ENCODE measurements around the gene CELF2. TPM values are rescaled to one million over a fixed set of nuclear protein-coding genes. Genes with fewer than 3 reads are reported as not detected.

The CELF2 gene
- total RNA-seq, 1 experiment from 2014 or later: not detected

DNA sequence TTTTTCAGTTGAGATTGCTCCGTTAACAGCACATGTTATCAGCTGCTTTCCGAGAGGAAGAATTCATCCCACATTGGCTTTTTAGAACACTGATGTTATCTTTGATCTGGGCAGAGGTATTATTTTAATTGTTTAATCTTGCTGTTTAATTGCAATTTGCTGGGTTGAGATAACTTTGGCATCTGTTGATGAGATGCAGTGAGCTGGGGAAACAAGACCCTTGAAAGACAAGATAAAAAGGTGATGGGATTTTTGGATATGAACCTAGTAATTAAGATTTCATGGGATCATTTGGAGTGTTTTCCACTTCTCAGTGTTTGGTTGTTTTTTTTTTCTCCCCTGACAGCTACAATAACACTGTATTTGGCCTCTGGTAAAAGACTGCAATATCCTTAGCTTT lies 4.5 kb downstream of the CELF2 start:
- no peak overlapping the region for H3K27ac ChIP-seq
- no peak overlapping the region for H3K4me3 ChIP-seq

DNA sequence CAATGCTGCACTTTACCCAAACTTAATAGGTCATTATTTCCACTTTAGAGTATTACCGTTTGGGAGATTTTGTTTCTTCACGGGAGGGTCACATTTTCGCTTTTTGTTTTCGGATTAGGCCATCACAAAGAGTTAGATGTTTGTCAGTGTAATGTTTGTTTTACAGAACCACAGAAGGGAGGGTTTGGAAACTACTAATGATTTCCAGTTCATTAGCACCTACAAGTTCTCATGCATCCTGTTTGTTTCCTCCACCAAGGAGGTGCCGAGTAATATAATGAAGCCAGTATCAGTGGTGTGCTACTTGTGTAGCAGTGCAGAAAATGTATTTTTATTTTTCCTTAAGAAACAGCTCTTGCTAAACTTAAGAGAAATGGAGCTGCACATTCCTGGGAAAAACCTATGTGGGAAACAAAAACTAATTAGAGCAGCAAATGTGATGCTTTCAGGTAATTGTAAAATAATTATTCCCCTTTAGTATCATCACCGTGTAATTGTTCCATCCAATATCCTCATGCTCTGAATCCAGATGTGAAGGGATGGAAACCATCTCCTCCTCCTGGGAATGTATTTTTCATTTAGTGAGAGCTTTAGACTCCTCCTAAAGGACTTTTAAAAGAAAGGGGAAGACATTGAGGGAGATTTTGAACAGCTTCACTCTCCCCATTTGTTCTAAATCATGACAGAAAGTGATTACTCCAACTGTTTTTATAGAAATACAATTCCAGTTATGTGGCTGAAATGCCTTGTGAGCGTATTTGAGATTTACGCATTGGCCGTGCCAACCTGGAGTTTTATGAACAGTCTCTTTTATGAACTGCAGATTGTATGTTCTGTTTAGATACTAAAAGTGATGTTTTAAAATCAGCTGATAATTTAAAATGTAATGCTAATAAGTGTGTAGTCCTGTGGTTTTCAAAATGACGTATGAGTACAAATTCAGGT lies 5.6 kb downstream of the CELF2 start:
- Histone ChIP-seq H3K27ac (no peak overlapping the region), H3K9me3 (replicated peaks) (no peaks in the 10 kb centered on the region), H3K4me3 (no peak overlapping the region), H3K4me1 (replicated peaks) (no peaks in the 10 kb centered on the region), H3K36me3 (no peaks in the 10 kb centered on the region), H3K27me3 (replicated peaks) (peaks cover 22% of the 10 kb centered on the region)
- no peak for DNase-seq (ENCODE audit: low read depth in 1 of 2, low spot score in 2 of 2)

More for the DNA sequence above, 4.5 kb downstream of the CELF2 start:
- no peak for DNase-seq (ENCODE audit: low read depth in 1 of 2, low spot score in 2 of 2)
- Histone ChIP-seq H3K4me1 (replicated peaks) (peaks cover 3% of the 10 kb centered on the region; the same call in 1 of the 2 replicates), H3K36me3 (no peaks in the 10 kb centered on the region), H3K27me3 (replicated peaks) (peaks cover 29% of the 10 kb centered on the region), H3K9me3 (replicated peaks) (peaks cover 3% of the 10 kb centered on the region; the same call in 1 of the 2 replicates)

DNA sequence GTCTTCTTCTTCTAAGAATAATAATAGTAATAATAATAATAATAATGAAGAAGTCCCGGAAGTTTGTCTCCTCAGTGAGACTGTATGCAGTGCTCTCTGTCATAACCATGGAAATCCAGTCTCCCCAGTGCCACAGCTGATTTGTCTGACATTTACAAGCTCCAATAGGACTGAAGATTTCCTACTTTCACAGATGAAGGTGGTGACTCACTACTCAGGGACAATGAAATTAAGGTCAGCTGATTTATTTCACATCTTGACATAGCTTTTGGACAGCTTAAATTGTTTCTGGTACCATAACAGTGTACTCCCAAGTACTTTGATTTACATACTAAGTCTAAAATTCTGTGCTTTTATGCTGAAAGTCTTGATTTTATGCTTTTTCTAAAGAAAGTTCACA lies 6.9 kb downstream of the CELF2 start:
- Histone ChIP-seq H3K4me1 (replicated peaks) (no peaks in the 10 kb centered on the region), H3K4me3 (no peak overlapping the region), H3K36me3 (no peaks in the 10 kb centered on the region), H3K27me3 (replicated peaks) (peaks cover 11% of the 10 kb centered on the region), H3K9me3 (replicated peaks) (no peaks in the 10 kb centered on the region), H3K27ac (no peak overlapping the region)
- DNase-seq (ENCODE audit: low read depth in 1 of 2, low spot score in 2 of 2): no peak

DNA sequence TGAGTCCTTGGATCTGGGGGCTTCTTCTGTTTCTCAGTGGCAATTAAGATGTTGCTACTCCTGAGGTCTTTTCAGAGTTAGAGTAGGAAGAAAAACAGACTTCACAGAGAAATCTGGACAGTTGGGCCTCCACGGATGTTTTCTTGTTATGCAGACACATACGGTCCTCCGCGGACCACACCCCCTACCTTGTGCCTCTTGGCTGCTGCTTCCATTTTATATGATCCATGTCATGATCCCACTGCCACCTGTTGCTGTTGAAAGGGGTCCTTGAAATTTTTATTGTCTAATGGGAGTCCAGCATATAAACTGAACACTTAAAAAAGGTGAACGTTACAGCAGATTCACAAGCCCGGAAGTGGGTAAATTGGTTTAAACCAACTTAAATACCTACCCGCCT lies 8.3 kb downstream of the CELF2 start:
- H3K4me1 ChIP-seq (replicated peaks): no peaks in the 10 kb centered on the region
- H3K36me3 ChIP-seq: no peaks in the 10 kb centered on the region
- no peaks in the 10 kb centered on the region for H3K27me3 ChIP-seq (replicated peaks)
- H3K4me3 ChIP-seq: no peak overlapping the region
- DNase-seq (ENCODE audit: low read depth in 1 of 2, low spot score in 2 of 2): no peak
- H3K27ac ChIP-seq: no peak overlapping the region
- no peaks in the 10 kb centered on the region for H3K9me3 ChIP-seq (replicated peaks)

DNA sequence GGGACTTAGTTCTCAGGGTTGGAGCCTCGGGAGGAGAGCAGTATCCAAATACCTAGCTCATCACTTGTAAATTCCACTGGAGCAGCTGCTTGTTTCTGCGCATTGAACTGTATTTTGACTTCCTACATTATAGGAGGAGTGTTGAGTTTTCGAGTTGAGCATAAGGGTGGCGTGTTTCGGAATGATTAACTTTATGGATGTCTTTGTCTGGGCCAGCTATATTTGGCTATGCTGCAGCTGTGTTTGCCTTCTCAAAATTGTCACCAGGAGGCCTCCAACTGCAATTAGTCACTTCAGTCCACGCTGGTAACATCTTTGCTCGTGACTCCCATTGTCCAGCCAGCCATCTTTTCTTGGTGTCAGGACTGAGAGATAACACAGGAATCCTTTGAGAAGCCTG lies 9.1 kb downstream of the CELF2 start:
- Histone ChIP-seq H3K9me3 (replicated peaks) (no peaks in the 10 kb centered on the region), H3K4me3 (no peak overlapping the region), H3K27me3 (replicated peaks) (no peaks in the 10 kb centered on the region), H3K4me1 (replicated peaks) (no peaks in the 10 kb centered on the region), H3K27ac (no peak overlapping the region), H3K36me3 (no peaks in the 10 kb centered on the region)
- no peak for DNase-seq (ENCODE audit: low read depth in 1 of 2, low spot score in 2 of 2)

DNA sequence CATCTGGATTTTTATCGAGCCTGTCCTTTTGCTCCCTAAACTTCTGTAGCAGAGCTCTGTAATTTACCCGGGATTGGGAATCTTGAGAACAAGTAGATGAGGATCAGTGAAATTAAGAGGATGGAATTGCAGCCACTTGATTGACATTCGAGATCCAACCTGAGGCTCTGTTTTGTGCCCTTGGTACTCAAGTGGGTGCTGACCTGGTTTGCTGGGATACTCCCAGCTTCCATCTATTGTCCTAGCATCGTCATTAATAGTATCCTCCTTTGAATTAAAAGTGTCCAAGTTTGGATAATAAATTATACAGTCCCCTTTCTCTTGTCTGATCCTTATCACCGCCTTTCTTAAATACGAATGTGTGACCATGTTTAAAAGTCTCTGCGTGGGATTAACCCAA lies 17.1 kb downstream of the CELF2 start:
- no peak overlapping the region for H3K4me3 ChIP-seq
- no peak overlapping the region for H3K27ac ChIP-seq
- H3K4me1 ChIP-seq (replicated peaks): no peaks in the 10 kb centered on the region
- DNase-seq (ENCODE audit: low read depth in 1 of 2, low spot score in 2 of 2): no peak
- no peaks in the 10 kb centered on the region; the same call in 1 of the 2 replicates for H3K36me3 ChIP-seq
- no peaks in the 10 kb centered on the region for H3K9me3 ChIP-seq (replicated peaks)
- no peaks in the 10 kb centered on the region for H3K27me3 ChIP-seq (replicated peaks)

DNA sequence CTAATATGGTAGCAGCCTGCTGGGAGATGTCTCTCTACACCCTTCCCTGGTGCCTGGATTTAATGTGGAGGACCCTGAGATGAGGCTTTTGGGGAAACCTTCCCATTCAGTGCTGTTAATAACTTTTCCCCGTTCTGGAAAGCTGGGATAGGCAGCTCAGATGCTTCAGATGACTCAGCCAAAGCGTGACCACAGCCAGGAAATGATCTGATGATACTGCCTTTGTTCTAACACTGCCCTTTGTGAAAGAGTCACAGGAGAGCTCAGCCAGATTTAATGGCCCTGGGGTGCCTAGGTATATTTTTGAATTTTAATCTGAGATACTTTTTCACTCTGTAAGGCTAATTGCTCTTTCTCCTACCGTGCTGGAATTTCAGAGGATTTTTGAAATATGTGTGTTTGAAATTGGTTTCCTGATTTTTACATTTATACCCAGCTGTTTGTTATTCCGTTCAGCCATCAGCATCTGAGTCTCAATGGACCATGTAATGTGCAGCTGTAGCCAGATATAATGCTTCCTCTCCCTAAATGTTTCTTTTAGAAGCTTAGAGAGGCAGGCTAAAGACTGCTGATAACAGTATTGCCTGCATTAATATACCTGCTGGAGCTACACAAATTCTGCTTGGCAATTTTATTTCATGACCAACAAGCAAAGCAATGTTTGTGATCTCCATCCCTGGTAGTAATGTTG lies 17.8 kb downstream of the CELF2 start:
- no peak for DNase-seq (ENCODE audit: low read depth in 1 of 2, low spot score in 2 of 2)
- Histone ChIP-seq H3K27ac (no peak overlapping the region), H3K9me3 (replicated peaks) (no peaks in the 10 kb centered on the region), H3K27me3 (replicated peaks) (no peaks in the 10 kb centered on the region), H3K4me1 (replicated peaks) (no peaks in the 10 kb centered on the region), H3K4me3 (no peak overlapping the region), H3K36me3 (no peaks in the 10 kb centered on the region; the same call in 1 of the 2 replicates)

DNA sequence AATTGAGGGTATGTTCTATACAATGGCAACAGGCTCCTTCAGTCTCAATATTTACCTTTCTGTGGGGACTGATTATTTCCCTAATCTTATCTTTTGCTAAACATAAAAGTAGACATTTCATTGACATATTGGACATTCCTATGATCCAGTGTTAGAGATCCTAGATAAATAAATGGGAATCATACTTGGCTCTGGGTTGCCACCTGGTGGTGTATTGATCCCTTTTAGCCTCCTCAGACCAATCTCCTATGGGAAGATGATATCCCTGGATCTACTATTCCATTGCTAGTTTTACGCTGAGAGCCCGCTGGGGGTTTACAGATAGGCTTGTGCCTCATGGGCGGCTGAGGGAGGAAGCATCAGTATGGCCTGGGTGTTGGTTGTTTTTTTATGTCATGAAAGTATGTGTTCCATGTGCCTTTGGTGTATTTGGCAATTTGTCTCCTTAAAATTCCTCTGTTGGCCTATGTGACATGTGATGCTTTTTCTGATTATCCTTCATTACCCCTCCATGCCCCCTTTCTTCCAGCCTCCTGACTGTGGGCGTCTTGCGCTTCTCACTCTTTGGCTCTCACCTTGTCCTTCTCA lies 18.8 kb downstream of the CELF2 start:
- Histone ChIP-seq H3K4me1 (replicated peaks) (no peaks in the 10 kb centered on the region), H3K36me3 (no peaks in the 10 kb centered on the region; the same call in 1 of the 2 replicates), H3K27me3 (replicated peaks) (no peaks in the 10 kb centered on the region), H3K9me3 (replicated peaks) (no peaks in the 10 kb centered on the region), H3K27ac (no peak overlapping the region), H3K4me3 (no peak overlapping the region)
- peak in 1 of 2 experiments; percentile 22 for DNase-seq (ENCODE audit: low read depth in 1 of 2, low spot score in 2 of 2)

DNA sequence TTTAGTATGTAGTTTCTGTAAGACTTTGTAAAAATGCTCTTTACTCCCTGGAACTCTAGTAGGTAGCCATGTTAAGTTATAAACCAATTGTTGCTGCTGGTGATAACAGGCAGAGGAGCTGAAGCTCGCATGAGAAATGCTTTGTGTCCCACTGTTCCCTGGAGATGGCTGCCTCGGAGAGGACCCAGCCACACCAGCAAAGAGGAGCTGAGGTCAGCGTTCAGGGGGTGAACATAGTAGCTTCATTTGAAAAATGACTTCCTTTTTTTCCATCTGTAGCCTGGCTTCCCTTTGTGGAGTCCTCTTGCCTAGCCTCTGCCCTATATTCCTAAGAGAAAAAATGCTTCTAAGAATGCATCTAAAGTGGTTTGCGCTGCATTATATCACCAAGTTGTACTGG lies 20.3 kb downstream of the CELF2 start:
- DNase-seq (ENCODE audit: low read depth in 1 of 2, low spot score in 2 of 2): no peak
- no peaks in the 10 kb centered on the region; the same call in 1 of the 2 replicates for H3K36me3 ChIP-seq
- no peaks in the 10 kb centered on the region for H3K27me3 ChIP-seq (replicated peaks)
- no peaks in the 10 kb centered on the region for H3K4me1 ChIP-seq (replicated peaks)
- H3K9me3 ChIP-seq (replicated peaks): no peaks in the 10 kb centered on the region
- H3K4me3 ChIP-seq: no peak overlapping the region
- no peak overlapping the region for H3K27ac ChIP-seq

DNA sequence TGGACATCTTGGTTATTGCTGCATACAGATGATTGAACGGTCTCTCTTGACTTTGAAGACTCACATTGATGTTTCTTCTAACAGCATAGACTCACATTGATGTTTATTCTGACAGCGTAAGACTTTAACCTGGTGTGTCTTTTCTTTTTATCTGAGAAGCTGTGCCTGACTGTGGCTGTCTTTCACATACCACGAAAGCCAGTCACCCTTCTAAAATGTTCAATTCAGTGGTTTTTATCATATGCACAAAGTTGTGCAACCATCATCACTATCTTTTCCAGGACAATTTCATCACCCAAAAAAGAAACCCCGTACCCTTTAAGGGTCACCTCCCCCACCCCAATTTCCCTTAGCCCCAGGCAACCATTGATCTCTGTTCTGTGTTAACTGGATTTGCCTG lies 24.7 kb downstream of the CELF2 start:
- H3K27me3 ChIP-seq (replicated peaks): no peaks in the 10 kb centered on the region
- no peak for DNase-seq (ENCODE audit: low read depth in 1 of 2, low spot score in 2 of 2)
- H3K4me1 ChIP-seq (replicated peaks): no peaks in the 10 kb centered on the region
- no peaks in the 10 kb centered on the region for H3K36me3 ChIP-seq
- H3K27ac ChIP-seq: no peak overlapping the region
- no peaks in the 10 kb centered on the region for H3K9me3 ChIP-seq (replicated peaks)
- no peak overlapping the region for H3K4me3 ChIP-seq

DNA sequence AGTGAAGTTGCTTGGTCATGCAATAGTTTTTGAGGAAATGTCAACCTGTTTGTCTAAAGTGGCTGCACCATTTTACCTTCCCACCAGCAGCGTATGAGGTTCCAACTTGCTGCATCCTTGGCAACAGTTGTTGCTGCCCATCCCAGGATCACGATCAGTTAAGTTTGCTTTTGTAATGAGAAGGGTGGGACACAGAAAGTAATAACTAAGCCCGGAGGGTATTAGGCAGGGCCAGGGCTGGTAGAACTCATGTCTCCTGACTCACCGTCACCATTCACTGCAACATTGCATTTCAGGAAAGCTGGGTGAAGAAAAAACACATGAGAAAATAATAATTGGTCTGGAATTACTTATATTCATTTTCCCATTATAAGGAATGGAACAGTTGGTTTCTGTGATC lies 25.4 kb downstream of the CELF2 start:
- H3K9me3 ChIP-seq (replicated peaks): no peaks in the 10 kb centered on the region
- no peak for DNase-seq (ENCODE audit: low read depth in 1 of 2, low spot score in 2 of 2)

DNA sequence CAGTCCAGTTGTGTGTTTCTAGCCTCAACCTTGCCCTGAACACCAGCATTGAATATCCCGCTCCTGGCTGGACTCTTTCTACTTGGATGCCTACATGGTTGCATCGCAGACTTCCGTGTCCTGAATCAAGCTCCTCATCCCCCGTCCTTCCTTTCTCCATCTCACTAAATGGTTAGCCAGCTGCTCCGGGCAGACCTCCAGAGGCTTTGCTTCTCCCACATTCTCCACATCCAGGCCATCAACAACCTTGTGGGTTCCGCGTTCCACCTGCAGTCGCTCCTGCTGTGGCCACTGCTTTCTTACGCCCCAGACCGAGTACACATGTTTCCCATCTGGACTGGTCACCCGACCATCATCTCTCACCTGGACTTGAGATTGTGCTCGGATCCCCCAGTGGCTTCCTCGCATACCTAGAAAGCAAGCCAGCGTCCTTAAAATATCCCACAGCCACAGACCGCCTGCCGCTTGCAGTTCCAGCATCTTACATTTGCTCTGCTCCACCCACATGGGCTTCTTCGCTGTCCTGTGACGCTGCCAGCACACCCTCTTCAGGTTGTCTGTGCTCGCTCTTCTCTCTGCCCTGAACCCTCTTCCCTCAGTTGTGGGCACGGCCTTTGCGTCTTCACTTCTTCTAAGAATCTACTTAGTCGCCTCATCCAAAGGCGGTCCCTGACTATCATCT lies 25.9 kb downstream of the CELF2 start:
- no peak overlapping the region for H3K4me3 ChIP-seq
- H3K9me3 ChIP-seq (replicated peaks): no peaks in the 10 kb centered on the region
- H3K27me3 ChIP-seq (replicated peaks): no peaks in the 10 kb centered on the region

More for the DNA sequence above, 25.4 kb downstream of the CELF2 start:
- Histone ChIP-seq H3K4me3 (no peak overlapping the region), H3K36me3 (no peaks in the 10 kb centered on the region), H3K27ac (no peak overlapping the region), H3K27me3 (replicated peaks) (no peaks in the 10 kb centered on the region), H3K4me1 (replicated peaks) (no peaks in the 10 kb centered on the region)

DNA sequence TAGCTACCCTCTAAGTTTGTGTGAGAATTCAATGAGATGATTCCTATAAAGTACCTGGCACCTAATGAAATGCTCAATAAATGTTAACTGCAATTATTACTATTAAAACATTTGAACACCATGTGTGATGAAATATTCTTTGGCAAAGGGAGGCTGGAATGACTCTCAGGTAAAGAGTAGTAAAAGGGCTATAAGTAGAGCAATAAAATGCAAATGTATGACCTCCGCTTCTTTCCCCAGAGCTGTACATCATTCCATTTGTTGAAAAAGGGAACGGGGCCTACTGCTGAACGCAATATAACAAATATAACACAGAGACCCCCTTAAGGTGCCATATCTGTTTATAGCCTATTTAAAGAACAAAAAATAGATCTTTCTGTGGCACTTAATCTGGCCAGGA lies 27.8 kb downstream of the CELF2 start:
- H3K27ac ChIP-seq: no peak overlapping the region
- H3K4me1 ChIP-seq (replicated peaks): no peaks in the 10 kb centered on the region
- H3K9me3 ChIP-seq (replicated peaks): no peaks in the 10 kb centered on the region
- no peaks in the 10 kb centered on the region for H3K27me3 ChIP-seq (replicated peaks)
- no peak for DNase-seq (ENCODE audit: low read depth in 1 of 2, low spot score in 2 of 2)
- no peaks in the 10 kb centered on the region for H3K36me3 ChIP-seq
- no peak overlapping the region for H3K4me3 ChIP-seq

More for the DNA sequence above, 25.9 kb downstream of the CELF2 start:
- H3K36me3 ChIP-seq: no peaks in the 10 kb centered on the region
- no peak overlapping the region for H3K27ac ChIP-seq
- H3K4me1 ChIP-seq (replicated peaks): no peaks in the 10 kb centered on the region
- DNase-seq (ENCODE audit: low read depth in 1 of 2, low spot score in 2 of 2): no peak
